ENCODE data around the gene PITX2.

GRCh38 chr4:110616238-110617074 is 6.4 kb downstream of the PITX2 start:
- TF ChIP-seq, protein P1, sequence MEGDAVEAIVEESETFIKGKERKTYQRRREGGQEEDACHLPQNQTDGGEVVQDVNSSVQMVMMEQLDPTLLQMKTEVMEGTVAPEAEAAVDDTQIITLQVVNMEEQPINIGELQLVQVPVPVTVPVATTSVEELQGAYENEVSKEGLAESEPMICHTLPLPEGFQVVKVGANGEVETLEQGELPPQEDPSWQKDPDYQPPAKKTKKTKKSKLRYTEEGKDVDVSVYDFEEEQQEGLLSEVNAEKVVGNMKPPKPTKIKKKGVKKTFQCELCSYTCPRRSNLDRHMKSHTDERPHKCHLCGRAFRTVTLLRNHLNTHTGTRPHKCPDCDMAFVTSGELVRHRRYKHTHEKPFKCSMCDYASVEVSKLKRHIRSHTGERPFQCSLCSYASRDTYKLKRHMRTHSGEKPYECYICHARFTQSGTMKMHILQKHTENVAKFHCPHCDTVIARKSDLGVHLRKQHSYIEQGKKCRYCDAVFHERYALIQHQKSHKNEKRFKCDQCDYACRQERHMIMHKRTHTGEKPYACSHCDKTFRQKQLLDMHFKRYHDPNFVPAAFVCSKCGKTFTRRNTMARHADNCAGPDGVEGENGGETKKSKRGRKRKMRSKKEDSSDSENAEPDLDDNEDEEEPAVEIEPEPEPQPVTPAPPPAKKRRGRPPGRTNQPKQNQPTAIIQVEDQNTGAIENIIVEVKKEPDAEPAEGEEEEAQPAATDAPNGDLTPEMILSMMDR (IDR thresholded peaks at IDR 0.05; ENCODE audit: borderline replicate concordance, extremely low read depth, low read length, poor library complexity, severe bottlenecking): no peak
- no peak for TF ChIP-seq EZH2 (IDR thresholded peaks at IDR 0.05; ENCODE audit: borderline replicate concordance, low read depth, low read length, severe bottlenecking)

All from DND-41 (cell line).